ENCODE measurements around the gene CCDC159.

DNA sequence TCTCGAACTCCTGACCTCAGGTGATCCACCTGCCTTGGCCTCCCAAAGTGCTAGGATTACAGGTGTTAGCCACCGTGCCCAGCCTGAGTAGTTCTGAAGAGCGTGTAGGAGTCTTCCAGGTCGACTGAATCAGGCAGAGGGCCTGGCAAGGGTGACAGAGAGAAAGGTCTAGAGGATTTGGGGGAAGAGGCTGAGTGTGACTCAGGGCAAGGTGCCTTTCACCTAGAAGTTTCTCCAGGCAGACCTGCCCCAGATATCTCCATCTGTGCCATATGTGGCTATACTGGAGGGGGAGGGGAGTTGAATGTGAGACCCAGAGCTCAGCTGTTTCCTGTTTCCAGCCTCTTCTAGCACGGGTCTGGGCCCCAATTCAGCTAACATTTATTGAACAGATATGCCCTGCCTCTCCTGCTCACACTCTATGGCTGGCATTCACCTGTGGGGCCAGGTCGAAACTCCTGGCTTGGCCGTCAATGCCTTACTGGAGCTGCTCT is 1.3 kb downstream of the CCDC159 start:
- TF ChIP-seq, protein P1, sequence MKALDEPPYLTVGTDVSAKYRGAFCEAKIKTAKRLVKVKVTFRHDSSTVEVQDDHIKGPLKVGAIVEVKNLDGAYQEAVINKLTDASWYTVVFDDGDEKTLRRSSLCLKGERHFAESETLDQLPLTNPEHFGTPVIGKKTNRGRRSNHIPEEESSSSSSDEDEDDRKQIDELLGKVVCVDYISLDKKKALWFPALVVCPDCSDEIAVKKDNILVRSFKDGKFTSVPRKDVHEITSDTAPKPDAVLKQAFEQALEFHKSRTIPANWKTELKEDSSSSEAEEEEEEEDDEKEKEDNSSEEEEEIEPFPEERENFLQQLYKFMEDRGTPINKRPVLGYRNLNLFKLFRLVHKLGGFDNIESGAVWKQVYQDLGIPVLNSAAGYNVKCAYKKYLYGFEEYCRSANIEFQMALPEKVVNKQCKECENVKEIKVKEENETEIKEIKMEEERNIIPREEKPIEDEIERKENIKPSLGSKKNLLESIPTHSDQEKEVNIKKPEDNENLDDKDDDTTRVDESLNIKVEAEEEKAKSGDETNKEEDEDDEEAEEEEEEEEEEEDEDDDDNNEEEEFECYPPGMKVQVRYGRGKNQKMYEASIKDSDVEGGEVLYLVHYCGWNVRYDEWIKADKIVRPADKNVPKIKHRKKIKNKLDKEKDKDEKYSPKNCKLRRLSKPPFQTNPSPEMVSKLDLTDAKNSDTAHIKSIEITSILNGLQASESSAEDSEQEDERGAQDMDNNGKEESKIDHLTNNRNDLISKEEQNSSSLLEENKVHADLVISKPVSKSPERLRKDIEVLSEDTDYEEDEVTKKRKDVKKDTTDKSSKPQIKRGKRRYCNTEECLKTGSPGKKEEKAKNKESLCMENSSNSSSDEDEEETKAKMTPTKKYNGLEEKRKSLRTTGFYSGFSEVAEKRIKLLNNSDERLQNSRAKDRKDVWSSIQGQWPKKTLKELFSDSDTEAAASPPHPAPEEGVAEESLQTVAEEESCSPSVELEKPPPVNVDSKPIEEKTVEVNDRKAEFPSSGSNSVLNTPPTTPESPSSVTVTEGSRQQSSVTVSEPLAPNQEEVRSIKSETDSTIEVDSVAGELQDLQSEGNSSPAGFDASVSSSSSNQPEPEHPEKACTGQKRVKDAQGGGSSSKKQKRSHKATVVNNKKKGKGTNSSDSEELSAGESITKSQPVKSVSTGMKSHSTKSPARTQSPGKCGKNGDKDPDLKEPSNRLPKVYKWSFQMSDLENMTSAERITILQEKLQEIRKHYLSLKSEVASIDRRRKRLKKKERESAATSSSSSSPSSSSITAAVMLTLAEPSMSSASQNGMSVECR (CRISPR knock-in tag; IDR thresholded peaks at IDR 0.05; ENCODE audit: borderline replicate concordance): no peak
- TF ChIP-seq, protein P2, sequence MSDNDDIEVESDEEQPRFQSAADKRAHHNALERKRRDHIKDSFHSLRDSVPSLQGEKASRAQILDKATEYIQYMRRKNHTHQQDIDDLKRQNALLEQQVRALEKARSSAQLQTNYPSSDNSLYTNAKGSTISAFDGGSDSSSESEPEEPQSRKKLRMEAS (CRISPR knock-in tag; IDR thresholded peaks at IDR 0.05): no peak
